HS-27A (cell line): Measurements from ENCODE around the gene NFIC.
"Not testable (repeated sequence)": the region's sequence is repeated elsewhere in the genome, so short reads cannot be mapped to it uniquely, and the experiment has no call there.

Experiments used
- DNase-seq: peaks from one replicate; pipeline ENCODE4 v3.0.0-alpha.2; 2012; ENCODE audit warnings: low read depth, missing footprints

Gene NFIC

DNA sequence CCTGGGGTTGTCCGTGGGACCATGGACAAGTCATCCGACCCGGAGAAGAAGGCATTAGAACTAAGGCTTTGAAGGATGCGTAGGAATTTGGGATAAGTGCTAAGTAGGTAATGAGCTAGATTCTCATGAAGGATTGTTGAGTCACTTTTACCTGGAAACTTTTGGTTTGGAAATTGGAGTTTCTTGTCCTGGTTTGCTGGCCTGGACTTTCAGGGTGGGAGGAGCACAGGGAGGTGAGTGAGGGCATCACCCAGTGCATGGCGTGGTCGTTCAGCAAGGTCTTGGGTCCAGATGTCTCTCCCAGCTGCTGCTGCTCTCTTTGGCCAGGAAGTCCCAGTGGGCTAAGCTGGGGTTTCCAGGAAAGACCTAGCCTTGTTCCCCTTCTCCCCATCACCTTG lies 7.6 kb downstream of the NFIC start:
- DNase-seq: no peak

DNA sequence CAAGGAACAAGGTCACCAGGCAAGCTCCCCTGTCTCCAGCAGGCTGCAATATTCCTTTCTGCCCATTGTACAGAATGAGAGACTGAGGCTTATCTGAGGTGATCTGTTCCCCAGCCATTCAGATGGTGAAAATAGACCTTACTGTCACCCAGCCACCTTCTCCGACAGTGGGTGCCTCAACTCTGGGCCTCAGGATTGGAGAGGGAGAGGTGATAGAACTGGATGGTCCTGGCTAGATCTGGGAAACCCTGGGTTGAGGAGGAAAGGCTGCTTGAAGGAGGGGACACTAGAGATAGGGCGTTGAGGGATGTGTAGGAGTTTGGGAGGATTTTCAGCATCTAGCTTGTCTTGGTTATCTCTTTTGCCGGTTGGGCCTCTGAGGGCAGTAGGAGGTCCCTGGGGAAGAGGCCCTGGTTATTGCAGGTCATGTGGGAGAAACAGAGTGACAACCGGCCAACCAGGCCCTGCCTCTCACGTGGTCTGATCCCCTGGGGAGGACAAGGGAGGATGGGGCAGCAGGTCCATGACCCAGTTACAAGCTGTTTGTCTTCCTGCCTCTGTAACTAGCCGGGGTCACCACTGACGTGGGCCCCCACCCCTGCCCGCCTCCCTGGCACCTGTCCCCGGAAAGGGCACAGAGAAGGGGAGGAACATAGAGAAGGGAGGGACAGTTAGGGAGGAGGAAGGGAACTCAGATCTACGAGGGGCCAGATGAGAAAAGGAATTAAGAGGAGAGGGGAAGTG lies 8.2 kb downstream of the NFIC start:
- DNase-seq: no peak

DNA sequence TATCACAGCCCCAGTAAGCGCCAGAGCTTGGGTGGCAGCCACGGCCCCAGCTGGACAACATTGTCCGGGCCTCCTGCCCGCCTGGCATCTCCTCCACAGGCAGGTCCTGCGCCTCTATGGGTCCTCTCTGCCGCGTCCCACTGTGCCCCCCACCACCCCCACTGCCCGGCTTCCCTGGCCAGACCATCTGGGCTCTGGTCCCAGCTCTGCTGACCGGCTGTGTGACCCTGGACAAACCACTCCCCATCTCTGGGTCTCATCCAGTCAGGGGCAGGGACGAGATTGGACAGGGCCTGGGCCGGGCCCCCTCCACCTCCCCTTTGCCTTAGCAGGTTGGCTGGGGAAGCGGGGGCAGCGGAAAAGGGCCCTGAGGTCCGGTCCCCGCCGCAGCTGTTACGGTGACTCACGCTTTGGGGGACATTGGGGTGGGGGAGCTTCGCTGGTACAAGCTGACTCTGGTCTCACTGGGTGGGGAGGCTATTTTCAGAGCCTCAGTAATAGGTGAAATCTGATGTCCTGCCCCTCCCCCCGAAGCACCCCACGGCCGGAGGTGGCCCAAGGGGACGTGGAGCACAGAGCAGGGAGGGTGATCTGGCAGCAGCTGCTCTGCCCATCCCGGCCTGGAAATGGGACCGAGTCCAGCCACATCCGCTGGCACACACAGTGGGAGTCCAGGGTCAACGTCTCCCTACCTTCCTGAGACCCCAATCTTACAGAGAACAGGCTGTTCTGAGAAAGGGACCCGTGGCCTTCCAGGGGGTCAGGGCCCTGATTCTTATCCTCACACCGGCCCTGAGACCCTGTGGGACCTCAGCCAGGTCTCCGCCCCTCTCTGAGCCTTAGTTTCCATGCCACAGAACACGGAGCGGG lies 9.1 kb downstream of the NFIC start:
- no peak for DNase-seq

DNA sequence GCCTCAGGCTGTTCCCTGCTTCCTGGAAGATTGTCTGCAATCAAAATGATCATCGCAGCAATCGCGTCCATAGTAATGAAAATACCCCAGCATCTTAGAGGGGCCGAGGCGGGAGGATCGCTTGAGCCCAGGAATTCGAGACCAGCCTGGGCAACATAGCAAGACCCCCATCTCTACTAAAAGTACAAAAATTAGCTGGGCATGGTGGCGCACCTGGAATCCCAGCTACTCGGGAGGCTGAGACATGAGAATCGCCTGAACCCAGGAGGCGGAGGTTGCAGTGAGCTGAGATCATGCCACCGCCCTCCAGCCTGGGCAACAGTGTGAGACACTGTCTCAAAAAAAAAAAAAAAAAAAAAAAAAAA lies 9.7 kb downstream of the NFIC start:
- not testable (repeated sequence) for DNase-seq

DNA sequence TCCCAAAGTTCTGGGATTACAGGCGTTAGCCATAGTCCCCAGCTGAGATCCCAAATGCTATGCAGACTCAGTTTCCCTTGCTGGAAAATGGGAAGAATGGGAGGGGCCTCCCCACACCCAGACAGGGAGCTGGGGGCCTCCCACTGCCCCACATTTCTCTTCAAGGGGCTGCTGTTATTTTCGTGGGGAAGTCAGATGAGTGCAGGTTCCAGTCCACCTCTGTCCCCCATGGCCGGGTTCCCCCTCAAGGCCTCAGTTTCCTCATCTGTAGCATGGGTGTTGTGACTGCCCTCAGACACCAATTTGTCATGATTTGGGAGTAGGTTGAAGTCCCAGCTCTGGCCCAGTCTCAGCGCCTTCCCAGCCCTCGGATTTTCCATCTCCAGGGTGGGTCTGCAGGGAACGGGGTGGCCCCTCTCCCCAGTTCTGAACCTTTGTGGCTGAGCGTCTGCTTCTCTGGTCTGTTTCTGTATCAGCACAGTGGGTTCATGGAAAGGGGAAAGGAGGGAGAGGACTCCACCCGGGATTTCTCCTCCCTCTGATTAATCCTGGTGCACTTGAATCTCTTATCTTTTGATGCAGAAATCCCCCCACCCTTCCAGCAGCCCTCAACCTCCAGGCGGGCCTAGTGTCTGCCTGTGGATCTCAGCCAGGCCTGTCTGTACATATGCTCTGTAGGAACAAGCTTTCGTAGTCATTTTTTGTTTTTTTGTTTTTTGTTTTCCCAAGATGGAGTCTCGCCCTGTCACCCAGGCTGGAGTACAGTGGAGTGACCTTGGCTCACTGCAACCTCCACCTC lies 12.2 kb downstream of the NFIC start:
- no peak for DNase-seq

DNA sequence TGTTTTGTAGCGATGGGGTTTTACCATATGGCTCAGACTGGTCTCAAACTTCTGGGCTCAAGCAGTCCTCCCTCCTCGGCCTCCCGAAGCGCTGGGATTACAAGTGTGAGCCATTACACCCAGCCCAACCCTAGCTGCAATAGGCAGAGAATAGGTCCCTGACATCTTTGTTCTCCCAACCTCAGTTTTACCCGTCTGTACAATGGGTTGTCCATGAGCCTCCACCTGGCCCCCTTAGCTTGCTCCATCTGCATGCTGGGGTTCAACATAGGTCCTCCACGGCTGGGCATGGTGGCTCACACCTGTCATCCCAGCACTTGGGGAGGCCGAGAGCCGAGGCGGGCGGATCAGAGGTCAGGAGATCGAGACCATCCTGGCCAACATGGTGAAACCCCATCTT lies 14.4 kb downstream of the NFIC start:
- DNase-seq: no peak

DNA sequence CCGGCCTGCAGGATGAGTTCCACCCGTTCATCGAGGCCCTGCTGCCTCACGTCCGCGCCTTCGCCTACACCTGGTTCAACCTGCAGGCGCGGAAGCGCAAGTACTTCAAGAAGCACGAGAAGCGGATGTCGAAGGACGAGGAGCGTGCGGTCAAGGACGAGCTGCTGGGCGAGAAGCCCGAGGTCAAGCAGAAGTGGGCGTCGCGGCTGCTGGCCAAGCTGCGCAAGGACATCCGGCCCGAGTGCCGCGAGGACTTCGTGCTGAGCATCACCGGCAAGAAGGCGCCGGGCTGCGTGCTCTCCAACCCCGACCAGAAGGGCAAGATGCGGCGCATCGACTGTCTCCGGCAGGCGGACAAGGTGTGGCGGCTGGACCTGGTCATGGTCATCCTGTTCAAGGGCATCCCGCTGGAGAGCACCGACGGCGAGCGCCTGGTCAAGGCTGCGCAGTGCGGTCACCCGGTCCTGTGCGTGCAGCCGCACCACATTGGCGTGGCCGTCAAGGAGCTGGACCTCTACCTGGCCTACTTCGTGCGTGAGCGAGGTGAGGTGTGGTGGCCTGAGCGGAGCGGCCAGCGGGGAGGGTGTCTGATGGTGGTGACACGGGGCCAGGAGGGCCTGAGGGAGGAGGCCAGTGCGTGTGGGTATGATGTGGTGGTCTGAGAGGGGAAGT lies 15.5 kb downstream of the NFIC start:
- DNase-seq: no peak

DNA sequence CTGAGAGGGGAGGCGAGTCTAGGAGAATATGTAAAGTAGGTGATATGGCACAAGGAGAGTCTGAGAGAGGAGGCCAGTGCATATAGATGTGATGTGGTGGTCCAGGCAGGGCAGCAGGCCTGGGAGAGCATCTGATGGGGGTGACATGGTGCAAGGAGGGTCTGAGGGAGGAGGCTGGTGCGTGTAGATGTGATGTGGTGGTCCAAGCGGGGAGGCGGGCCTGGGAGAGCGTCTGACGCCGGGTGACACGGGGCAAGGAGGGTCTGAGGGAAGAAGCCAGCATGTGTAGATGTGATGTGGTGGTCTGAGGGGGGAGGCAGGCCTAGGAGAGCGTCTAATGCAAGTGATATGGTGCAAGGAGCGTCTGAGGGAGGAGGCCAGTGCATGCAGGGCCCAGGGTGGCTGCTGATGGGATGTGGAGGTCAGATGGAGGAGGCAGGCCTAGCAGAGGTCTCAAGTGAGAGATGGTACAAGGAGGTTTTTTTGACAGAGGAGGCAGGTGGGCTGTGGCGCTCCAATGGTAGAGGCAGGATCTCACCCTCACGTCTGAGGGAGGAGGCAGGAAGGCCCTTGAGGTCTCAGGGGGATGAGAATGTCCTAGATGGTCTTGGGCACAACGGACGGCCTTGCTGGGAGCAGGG lies 16.2 kb downstream of the NFIC start:
- no peak for DNase-seq

DNA sequence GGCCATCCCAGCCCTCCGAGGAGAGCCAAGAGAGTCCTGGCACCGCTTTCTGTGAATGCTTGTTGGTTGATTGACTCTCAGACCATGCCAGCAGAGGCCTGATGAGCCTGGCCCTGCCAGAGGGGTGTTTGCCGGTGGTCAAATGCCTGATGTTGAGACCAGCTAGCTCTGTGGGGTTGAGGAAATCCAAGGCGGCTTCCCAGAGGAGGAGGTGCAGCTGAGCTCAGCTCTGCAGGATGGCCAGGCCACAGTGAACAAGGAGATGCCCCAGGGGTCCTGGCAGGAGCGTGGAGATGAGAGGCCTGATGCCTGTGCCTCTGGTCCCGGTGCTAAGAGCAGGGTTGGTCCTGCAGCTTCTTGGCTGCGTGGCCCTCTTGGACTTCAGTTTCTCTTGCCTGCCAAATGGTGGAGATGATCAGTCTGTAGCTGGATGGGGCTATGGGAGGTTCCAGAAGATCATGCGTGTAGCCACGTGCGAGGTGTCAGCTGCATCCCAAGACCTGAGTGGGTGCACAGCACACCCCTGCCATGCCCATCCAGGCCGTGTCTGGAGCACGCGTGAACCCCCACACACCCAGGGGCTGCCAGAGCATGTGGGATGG lies 16.8 kb downstream of the NFIC start:
- DNase-seq: no peak

DNA sequence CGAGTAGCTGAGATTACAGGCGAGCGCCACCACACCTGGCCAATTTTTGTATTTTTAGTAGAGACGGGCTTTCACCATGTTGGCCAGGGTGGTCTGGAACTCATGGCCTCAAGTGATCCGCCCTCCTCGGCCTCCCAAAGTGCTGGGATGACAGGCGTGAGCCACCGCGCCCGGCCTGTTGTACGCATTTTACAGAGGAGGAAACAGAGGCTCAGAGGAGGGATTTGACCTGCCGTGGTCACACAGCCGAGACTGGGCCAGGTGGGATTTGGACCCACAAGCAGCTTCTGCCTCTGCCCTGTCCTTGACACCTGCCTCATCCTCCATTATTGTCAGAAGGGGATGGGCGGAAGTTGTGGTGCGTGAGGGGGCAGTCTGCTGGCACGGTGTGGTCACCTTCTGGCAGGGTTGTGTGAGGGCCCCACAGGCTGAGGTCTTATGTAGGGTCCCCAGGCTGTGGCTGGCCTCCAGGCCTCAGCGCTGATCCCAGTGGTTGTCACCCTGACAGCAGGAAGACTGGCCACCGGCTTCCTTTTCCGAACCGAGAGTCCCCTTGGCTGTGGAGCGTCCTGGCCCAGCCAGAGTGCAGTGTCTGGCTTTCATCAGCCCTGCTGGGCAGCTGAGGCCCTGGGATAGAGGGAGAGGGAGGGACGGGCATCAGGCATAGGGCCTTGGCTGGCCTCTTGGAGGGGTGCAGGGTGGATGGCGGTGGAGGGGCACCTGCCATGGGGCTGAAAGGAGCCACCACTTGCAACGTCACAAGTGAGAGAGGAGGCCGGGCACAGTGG lies 20.3 kb downstream of the NFIC start:
- DNase-seq: no peak

DNA sequence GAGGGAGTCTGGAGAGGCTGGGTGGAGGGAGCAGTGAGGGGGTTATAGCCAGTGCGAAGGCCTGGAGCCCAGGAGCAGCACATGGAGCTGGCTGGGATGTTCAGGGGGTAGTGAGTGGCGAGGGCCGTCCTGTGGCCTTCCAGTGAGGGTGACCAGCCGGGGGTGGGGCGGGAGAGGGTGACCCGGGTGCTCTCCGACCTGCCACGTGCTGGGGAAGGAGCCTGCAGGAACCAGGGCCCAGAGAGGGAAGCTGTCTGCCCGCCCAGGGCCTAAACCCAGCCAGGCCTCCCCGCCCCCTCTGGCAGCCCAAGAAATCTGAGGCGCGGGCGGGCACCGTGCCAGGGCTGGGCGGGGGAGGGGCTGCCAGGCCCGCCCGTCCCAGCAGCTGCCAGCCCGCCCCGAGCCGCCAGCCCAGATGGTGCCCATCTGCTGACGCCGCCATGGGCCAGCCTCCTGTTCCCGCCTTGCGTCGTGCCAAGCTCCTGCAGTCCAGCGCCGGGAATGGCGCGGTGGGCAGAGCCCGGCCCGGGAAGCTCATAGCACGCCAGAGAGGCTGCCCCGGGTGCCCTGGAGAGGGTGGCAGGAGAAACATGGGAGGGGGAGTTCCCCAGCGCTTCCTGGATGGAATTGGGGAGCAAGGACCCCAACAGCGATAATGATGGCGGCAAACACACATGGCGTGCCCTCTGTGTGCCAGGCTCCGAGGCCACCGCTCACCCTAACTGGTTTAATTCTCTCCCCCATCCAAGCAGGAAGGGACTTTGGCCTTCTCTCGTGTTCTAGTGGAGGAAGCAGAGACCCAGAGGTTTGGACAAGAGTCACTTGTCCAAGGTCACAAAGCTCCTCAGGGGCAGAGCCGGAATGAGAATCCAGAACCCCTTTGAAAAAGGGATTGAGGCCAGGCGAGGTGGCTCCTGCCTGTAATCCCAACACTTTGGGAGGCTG lies 21.5 kb downstream of the NFIC start:
- no peak for DNase-seq

DNA sequence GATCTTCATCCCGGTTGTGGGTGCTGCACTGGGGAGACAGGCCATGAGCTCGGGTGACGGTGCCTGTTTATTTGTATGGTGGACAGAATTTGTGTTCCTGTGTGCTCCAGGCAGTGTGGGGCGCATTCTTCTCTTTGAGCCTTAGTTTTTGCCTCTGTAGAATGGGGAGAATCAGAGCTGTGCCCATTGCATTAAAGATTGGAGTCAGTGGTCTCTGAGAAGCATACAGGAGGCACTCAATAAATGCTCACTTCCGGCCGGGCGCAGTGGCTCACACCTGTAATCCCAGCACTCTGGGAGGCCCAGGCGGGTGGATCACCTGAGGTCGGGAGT lies 23.0 kb downstream of the NFIC start:
- no peak for DNase-seq

DNA sequence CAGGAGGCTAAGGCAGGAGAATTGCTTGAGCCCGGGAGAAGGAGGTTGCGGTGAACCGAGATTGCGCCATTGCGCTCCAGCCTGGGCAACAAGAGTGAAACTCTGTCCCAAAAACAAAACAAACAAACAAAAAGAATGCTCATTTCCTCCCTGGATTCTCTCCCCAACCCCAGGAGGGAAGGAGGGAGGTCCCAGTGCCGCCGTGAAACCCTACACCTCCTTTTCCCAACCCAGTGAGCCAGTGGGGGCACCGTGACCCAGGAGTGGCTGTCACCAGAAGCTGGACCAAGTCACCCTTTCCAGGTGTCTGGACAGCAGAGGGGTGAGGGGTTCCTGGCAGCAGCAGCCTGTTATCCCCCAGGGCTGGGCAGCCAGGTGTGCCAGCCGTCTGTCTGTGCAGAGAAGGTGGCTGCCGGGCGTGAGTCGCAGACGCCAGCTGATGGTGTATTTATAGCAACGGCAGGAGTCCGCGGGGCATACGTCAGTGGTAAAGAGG lies 23.5 kb downstream of the NFIC start:
- no peak for DNase-seq

DNA sequence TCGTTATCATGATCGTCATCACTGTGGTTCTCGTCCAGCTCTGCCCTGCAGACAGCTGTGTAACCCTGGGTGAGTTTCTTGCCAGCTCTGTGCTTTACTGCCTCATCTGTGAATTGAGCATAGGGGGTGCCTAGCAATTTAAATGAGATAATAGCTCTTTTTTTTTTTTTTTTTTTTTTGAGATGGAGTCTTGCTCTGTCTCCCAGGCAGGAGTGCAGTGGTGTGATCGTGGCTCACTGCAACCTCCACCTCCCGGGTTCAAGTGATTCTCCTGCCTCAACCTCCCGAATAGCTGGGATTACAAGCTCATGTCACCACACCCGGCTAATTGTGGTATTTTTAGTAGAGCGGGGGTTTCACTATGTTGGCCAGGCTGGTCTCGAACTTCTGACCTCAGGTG lies 25.5 kb downstream of the NFIC start:
- not testable (repeated sequence) for DNase-seq

DNA sequence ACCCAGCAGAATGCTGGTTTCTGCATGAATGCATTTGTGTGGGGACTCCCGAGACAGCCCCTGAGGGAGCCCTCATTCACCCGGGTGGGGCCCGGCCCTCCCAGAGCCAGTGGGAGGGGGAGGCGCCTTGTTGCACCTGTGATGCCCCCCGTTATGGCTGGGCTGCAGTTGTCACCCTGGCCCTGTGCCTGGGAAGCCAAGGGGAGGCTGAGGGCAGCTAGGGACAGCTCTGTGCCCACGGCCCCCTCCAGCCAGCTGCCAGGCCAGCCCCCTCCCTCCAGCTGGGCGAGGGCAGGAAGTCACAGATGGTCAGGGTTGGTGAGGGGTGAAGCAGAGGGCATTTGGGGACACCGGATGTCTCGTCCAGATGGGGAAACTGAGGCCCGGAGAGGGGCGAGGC lies 26.1 kb downstream of the NFIC start:
- DNase-seq: no peak

DNA sequence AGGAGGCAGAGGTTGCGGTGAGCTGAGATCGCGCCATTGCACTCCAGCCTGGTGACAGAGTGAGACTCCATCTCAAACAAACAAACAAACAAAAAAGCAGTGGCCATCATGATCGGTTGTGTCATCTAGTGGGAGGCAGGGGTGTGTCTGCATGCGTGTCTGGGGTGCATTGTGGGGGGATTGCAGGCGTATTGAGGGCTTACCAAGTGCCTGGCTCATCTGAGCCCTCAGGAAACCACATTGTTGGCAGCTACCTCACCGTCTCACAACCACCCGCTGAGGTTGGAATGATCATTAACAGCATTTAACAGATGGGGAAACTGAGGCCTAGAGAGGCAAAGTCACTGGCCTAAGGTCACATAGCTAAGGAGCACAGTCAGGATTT lies 30.5 kb downstream of the NFIC start:
- DNase-seq: no peak

DNA sequence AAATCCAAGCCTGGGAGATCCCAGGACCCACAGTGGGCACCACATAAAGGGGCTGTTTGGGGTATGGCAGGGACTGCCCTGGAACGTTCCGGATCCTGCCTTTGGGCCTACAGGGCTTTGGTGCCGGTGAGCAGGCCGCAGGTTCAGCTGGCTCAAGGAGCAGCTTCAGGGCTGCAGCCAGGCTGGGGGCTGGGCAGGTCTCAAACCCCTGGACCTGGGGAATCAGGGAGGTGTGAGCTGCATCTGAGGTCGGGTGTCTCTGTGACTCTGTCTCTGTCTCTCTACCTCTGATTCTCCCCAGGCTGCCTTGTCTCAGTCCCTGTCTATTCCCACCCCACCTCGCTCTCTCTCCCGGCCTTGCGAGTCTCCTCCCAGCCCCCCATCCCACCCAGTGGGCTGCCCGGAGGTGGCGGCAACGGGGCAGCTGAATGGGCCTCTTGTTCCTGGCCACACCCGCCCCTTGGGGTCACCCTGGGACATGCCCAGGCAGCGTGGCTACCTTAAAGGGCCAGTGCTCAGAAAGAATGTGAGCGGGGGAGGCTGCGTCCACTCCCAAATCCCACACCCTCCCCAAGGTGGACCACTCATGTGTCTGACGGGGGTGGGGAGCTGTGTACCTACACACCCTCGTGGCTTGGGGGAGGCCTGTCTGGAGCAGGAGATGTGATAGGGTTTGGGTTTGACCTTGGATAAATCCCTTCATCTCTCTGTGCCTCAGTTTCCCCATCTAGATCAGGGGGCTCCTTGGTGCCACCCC lies 31.1 kb downstream of the NFIC start:
- no peak for DNase-seq

DNA sequence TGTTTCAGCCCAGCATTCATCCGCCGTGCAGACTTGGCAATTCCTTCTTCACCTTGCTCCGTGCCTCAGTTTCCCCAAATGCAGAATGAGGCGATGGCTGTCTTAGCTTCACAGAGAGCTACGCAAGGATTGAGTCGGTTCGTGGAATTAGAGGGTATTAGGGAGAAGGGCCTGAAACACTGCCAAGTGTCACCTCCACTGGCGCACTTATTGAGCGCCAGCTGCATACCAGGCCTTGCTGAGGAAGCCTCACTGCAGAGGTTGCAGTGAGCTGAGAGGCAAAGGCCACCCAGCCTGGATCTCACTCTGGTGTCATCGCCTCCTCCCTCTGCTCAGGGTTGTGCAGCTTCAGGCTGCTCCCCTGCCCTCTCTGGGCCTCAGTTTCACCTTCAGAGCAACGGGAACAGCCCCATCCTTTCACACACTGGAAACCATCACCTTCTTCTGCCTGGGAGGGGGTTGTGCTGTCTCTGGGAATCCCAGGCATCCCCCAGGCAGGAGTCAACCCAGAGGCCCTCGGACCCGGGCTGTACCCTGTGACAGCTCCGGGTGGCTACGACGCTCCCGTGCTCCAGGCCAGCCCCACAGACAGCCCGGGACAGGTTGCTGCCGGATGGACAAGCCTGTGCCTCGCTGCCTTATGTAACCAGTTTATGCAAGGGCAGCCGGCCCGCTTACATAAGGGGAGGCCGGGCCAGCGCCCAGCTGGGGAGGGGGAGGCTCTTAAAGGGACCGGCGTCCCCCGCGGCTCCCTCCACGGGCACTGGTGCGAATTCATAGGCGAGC lies 31.9 kb downstream of the NFIC start:
- DNase-seq: no peak
